Small intestine (tissue), 16 donors: ENCODE measurements around the gene GLDN. TPM values are rescaled to one million over a fixed set of nuclear protein-coding genes. Genes with fewer than 3 reads are reported as not detected.

ENCODE experiments used
- DNase-seq, 2 donors: peaks; one replicate each; pipeline versions ENCODE4 v3.0.0 to v3.0.0-alpha.2; 2013
- FAIRE-seq: peaks from 2 replicates; lab custom pipeline; 2012; peaks lifted over from hg19 to GRCh38; lab: Jason Lieb, UNC
- H3K27ac ChIP-seq, 3 donors: one replicate each; pipeline ENCODE4 v1.5.1; 2013; ENCODE audit warnings: low read length in 2 of 3, mild to moderate bottlenecking in 2 of 3, control low read depth in 1 of 3, inconsistent platforms in 1 of 3, low read depth in 1 of 3, moderate library complexity in 1 of 3
- H3K27me3 ChIP-seq, 3 donors: one replicate each; pipeline ENCODE4 v1.6.1; 2013; ENCODE audit warnings: low read length in 3 of 3, inconsistent platforms in 1 of 3; ENCODE audit not compliant: control insufficient read depth in 3 of 3, insufficient read depth in 3 of 3
- H3K36me3 ChIP-seq, 3 donors: one replicate each; pipeline ENCODE4 v1.6.1; 2013; ENCODE audit warnings: low read length in 3 of 3, inconsistent platforms in 1 of 3, low read depth in 1 of 3, mild to moderate bottlenecking in 1 of 3, moderate library complexity in 1 of 3; ENCODE audit not compliant: control insufficient read depth in 3 of 3, insufficient read depth in 2 of 3
- H3K4me1 ChIP-seq, 3 donors: one replicate each; pipeline ENCODE4 v1.6.1; 2013; ENCODE audit warnings: low read length in 2 of 3, inconsistent platforms in 1 of 3, low read depth in 1 of 3, mild to moderate bottlenecking in 1 of 3, moderate library complexity in 1 of 3; ENCODE audit not compliant: control insufficient read depth in 3 of 3, insufficient read depth in 2 of 3
- H3K4me3 ChIP-seq, 3 donors: one replicate each; pipeline ENCODE4 v1.5.1; 2013; ENCODE audit warnings: low read length in 3 of 3, control low read depth in 1 of 3, inconsistent platforms in 1 of 3, low read depth in 1 of 3, mild to moderate bottlenecking in 1 of 3, moderate library complexity in 1 of 3
- H3K9me3 ChIP-seq, 2 donors: one replicate each; pipeline ENCODE4 v1.6.1; 2013; ENCODE audit warnings: low read depth in 1 of 2, low read length in 1 of 2; ENCODE audit not compliant: control insufficient read depth in 2 of 2, insufficient read depth in 1 of 2
- WGBS, 3 donors: extraction: QIAGEN DNeasy Blood & Tissue Kit; methylation state at CpG; one replicate each; pipeline ENCODE4 v1.1.7; 2013; 5-methylcytosine and 5-hydroxymethylcytosine counted together
- long read RNA-seq, 10 donors: transcript quantifications; one replicate each; lab custom pipeline, GENCODE V29; 2026
- polyA plus RNA-seq, 4 donors: library from polyadenylated mRNA; stranded (reverse) in 3 of 4; unstranded in 1 of 4; fragments of 200-250 nt in 3 of 4; fragments of 120-200 nt in 1 of 4; gene quantifications; one replicate each; pipeline versions ENCODE4 v1.2.1 to v1.2.3, GENCODE V29; 2013
- donor health status: healthy with polysubstance abuse.
- donor health status: control.
- donor health status: control.
- donor health status: Bipolar disorder and iron deficiency.
- donor health status: healthy.

The GLDN gene
- polyA plus RNA-seq, result under 1 TPM in 3 of 4 donors, not detected in 1; 0.43 to 0.87 (median 0.81) TPM
- long read RNA-seq, donor 1, result 0 reads
- long read RNA-seq, donor 2, result 0 reads
- long read RNA-seq, donor 3, result 0 reads
- long read RNA-seq, donor 4, result 0 reads
- long read RNA-seq, donor 5, result 0 reads
- long read RNA-seq, donor 6, result 0 reads
- long read RNA-seq, donor 7, result 0 reads
- long read RNA-seq, donor 8, result 0 reads
- long read RNA-seq, donor 9, result 0 reads
- long read RNA-seq, donor 10, result 0 reads

GRCh38 chr15:51341366-51342226 is at the start of gene GLDN:
GLDN (plus strand) TSS chr15:51341655; CDS start chr15:51341685, 30 bp downstream.
- 6 to 9% (median 7%) methylated on average over 58 to 76 of the region's 76 CpGs for WGBS, 3 donors
- peaks cover 8 to 23% (median 10%) of the 10 kb centered on the region in 3 donors for H3K27me3 ChIP-seq
- H3K36me3 ChIP-seq, result no peaks in the 10 kb centered on the region
- DNase-seq, result peak in 1 of 2 donors; percentile 49
- no peaks in the 10 kb centered on the region for H3K9me3 ChIP-seq
- no peak within 1 kb of the TSS for H3K4me3 ChIP-seq
- no peaks in the 10 kb centered on the region for H3K4me1 ChIP-seq
- no peak within 1 kb of the TSS for H3K27ac ChIP-seq
- FAIRE-seq, result no peak

GRCh38 chr15:51298620-51299019 is 42.8 kb upstream of the GLDN start:
- DNase-seq (no peak), FAIRE-seq (no peak)
- Histone ChIP-seq H3K36me3 (no peaks in the 10 kb centered on the region), H3K4me3 (no peak overlapping the region), H3K4me1 (peaks cover 0 to 8% (median 0%) of the 10 kb centered on the region in 3 donors), H3K27me3 (no peaks in the 10 kb centered on the region), H3K9me3 (peaks cover 0 to under 1% of the 10 kb centered on the region in 2 donors), H3K27ac (no peak overlapping the region)
- 57 to 87% (median 71%) methylated on average over 2 of the region's 2 CpGs for WGBS, 3 donors

DNA sequence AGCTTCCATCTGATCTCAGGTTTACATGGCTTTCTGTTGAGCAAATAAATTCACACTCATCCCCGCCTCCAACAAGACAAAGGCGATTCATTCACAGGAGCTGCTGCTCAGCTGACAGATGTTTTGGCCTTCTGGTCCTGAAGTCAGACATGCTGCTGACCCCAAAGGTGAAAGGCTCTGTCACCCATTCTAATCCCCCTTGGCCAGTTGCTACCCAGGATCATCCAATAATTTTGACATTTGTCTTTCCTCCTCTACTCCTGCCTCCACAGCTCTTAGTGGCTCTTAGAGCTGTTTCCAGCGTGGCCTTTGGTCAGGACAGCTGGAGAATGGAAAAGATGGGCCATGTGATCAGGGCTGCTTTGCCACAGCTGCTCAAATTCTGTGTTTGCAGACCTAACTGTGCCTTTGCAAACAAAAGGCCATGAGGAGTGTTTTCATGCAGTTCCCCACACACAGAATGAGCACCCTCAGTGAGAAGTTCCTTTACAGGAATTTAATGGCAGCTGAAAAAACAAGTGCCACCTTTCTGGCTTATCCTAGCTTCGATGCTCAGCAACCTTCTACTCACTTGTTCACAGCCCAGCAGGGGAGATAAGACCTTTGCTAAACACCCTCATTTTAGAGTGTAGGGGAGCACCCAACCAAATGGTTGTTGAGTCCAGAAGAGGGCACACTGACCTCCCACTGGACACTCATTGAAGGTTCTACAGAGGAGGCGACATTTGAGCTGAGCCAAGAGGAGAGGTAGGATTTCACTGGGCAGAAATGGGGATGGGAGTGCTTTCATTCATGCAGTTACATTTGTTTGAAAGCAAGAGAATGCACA is 42.1 kb upstream of the GLDN start:
- Histone ChIP-seq H3K27me3 (no peaks in the 10 kb centered on the region), H3K9me3 (no peaks in the 10 kb centered on the region), H3K4me1 (peaks cover 0 to 15% (median 0%) of the 10 kb centered on the region in 3 donors), H3K36me3 (no peaks in the 10 kb centered on the region), H3K27ac (peak overlapping the region in 1 of 3 donors; percentile 11), H3K4me3 (no peak overlapping the region)
- DNase-seq (peak; percentile 19 to 26), FAIRE-seq (no peak)
- 60 to 74% (median 65%) methylated on average over 5 of the region's 5 CpGs for WGBS, 3 donors

- FAIRE-seq (no peak), DNase-seq (no peak)
- Histone ChIP-seq H3K27me3 (no peaks in the 10 kb centered on the region), H3K4me1 (peaks cover 0 to 15% (median 0%) of the 10 kb centered on the region in 3 donors), H3K27ac (no peak overlapping the region), H3K36me3 (no peaks in the 10 kb centered on the region), H3K4me3 (no peak overlapping the region), H3K9me3 (no peaks in the 10 kb centered on the region)
- WGBS, 3 donors, result 66 to 91% (median 83%) methylated on average over 6 of the region's 6 CpGs
These were observed 39.0 kb upstream of the GLDN start for GRCh38 chr15:51302480-51302879.

DNA sequence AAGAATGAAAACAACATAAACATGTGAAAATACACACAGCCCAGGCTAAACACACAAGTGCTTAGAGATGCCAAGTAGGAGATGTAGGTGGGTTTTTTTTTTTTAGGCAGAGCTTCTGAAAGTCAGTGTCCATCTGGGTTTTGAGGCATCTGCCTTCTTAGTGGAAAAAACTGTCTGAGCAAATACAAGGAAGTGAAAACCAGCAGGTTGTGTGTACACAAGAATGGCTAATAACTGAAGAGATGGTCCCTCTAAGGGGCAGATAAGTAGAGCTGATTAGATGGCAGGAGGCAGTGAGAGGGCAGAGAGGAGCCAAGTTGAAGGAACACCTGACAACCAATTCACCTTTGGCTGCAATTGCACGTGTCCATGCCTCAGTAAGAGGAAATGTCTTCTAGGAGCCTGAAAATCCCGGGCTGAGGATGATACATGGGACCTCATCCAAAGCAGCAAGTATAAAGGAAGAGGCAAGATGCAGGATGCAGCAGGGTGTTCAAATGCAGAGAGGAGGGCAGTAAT is 37.9 kb upstream of the GLDN start:
- Histone ChIP-seq H3K36me3 (no peaks in the 10 kb centered on the region), H3K27ac (no peak overlapping the region), H3K4me1 (peaks cover 0 to 15% (median 0%) of the 10 kb centered on the region in 3 donors), H3K4me3 (no peak overlapping the region), H3K9me3 (no peaks in the 10 kb centered on the region), H3K27me3 (no peaks in the 10 kb centered on the region)
- 21 to 47% (median 24%) methylated on average over 2 of the region's 2 CpGs for WGBS, 3 donors
- DNase-seq, result peak in 1 of 2 donors; percentile 59
- no peak for FAIRE-seq

DNA sequence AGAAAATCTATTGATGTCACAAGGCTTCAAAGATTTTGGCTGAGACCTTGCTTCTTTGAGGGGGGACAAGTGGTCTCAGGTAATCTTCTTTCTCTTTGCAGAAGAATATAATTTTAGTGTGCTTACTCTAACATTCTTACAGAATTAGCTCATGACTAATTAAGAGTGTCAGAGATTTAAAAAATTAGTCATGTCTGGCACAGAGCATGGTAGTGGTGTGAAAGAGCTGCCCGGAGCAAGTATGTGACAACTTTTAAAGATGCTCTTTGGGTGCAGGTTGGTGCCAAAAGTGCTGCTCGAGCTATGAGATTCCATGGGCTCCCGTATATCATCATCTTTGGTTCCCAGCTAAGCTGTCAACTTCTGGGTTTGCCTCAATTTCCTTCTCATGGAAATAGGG is 34.1 kb upstream of the GLDN start:
- H3K27ac ChIP-seq, result no peak overlapping the region
- H3K4me3 ChIP-seq, result no peak overlapping the region
- no peaks in the 10 kb centered on the region for H3K36me3 ChIP-seq
- H3K9me3 ChIP-seq, result no peaks in the 10 kb centered on the region
- DNase-seq, result no peak
- peaks cover 0 to 23% (median 0%) of the 10 kb centered on the region in 3 donors for H3K4me1 ChIP-seq
- FAIRE-seq, result no peak
- 85 to 91% (median 85%) methylated on average over 3 of the region's 3 CpGs for WGBS, 3 donors
- H3K27me3 ChIP-seq, result no peaks in the 10 kb centered on the region

GRCh38 chr15:51307811-51308210 is 33.6 kb upstream of the GLDN start:
- 75 to 88% (median 77%) methylated on average over 3 of the region's 3 CpGs for WGBS, 3 donors
- H3K9me3 ChIP-seq, result no peaks in the 10 kb centered on the region
- H3K27ac ChIP-seq, result no peak overlapping the region
- H3K4me3 ChIP-seq, result no peak overlapping the region
- peaks cover 0 to 26% (median 0%) of the 10 kb centered on the region in 3 donors for H3K4me1 ChIP-seq
- H3K36me3 ChIP-seq, result no peaks in the 10 kb centered on the region
- H3K27me3 ChIP-seq, result no peaks in the 10 kb centered on the region
- no peak for FAIRE-seq
- DNase-seq, result no peak

DNA sequence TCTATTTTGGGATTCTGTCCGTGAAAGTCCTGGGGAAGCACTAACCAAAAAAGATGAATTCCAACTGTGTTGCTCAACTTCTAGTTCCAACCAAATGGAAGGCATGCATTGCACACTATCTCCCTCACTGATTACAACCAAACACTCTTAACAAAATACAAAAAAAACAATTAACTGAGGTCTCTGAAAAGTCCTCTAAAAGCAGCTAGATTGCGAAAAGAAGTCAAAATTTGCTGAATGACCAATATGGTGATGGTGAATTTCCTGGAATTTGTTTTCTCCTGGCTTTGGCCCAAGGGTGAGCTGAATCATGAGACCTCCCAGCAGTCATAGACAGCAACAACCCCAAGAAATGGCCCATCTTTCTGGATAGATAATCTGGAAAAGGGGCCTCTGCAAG is 31.4 kb upstream of the GLDN start:
- FAIRE-seq (no peak), DNase-seq (no peak)
- H3K4me1 ChIP-seq, result peaks cover 0 to 29% (median 0%) of the 10 kb centered on the region in 3 donors
- no peaks in the 10 kb centered on the region for H3K27me3 ChIP-seq
- WGBS, 3 donors, result 68 to 83% (median 80%) methylated on average over 2 of the region's 2 CpGs
- H3K4me3 ChIP-seq, result no peak overlapping the region
- no peak overlapping the region for H3K27ac ChIP-seq
- H3K9me3 ChIP-seq, result no peaks in the 10 kb centered on the region
- H3K36me3 ChIP-seq, result no peaks in the 10 kb centered on the region
